ENCODE data around the gene CABP1. TPM values are rescaled to one million over a fixed set of nuclear protein-coding genes. Genes with fewer than 3 reads are reported as not detected.
"Not testable (repeated sequence)": the region's sequence is repeated elsewhere in the genome, so short reads cannot be mapped to it uniquely, and the experiment has no call there.

The CABP1 gene
- 0.83 TPM in 1 of 2 replicates, not detected in the other for total RNA-seq (2014; rRNA removed; shearing (Covaris generic))

DNA sequence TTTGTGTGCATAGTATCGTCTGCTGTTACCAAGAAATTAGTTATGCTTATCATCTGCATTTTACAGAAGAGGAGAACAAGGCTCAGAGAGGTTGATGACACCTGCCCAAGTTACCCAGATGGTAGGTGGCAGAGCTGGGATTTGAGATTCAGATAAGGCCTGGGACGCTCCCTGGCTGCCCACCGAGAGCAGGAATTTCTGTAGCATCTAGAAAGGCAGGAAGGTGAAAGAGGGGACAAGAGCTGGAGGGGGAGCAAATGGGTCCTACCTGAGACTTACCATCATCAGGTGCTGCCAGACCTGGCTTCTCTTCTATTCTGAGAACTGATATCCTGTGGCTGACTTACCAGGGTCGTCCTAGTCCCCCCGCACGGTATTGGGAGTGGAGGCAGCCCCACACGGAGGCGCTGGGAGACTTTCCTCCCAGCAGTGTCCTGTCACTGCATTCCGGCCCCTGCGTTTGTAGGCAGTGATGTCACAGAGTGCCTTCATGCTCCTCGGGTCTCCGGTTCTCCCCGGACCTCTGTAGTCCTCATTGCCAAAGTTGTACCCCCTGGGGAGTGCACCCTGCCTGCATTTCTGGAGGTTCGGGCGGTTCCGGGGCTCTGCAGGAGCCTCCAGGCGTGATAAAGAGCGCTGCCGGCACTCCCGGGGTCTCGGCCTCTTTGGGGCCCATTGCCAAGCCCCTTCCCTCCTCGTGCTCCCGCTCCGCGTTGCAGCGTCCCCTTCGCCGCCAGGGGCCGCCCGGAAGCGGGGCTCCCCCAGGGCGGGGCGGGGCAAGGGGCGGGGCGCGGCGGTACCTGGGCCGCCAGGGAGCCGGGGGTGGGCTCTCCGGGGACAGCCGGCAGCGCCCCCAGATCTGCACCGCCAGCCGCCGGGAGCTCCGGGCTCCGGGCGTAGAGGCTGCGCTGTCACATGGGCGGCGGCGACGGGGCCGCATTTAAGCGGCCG is at the start of gene CABP1:
Gene CABP1 (plus strand): TSS at position 856 of the 951 bp plus-strand sequence. CDS start 60 bp downstream, at position 916.
- DNase-seq (ENCODE audit: low spot score): no peak

GRCh38 chr12:120590741-120591407 is 49.6 kb upstream of the CABP1 start:
- no peak for DNase-seq (ENCODE audit: low spot score)

DNA sequence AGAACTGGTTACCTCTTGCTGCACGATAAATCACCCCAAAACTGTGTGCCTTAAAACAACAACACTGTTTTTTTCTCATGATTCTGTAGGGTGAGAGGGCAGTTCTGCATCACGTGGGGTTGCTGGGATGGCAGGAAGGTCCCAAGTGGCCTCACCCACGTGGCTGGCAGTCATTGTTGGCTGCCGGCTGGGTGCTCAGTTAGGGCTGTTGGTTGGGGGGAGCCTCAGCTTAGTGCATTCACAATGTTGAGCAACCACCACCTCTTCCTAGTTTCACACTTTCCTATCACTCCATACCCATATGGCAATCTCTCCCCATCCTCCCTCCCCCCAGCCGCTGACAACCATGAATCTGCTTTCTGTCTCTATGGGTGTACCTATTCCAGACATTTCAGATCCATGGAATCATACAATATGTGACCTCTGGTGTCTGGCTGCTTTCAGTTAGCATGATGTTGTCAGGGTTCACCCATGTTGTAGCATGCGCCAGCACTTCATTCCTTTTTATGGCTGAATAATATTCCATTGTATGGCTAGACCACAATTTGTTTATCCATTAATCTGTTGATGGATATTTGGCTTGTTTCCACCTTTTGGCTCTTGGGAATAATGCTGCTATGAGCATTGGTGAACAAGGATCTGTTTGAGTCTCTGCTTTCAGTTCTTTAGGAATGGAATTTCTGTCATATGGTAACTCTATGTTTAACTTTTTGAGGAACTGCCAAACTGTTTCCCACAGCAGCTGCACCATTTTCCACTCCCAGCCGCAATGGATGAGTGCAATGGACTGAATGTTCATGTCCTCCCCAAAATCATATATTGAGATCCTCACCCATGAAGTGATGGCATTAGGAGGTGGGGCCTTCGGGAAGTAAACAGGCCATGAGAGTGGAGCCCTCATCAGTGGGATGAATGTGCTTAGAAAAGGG is 48.0 kb upstream of the CABP1 start:
- DNase-seq (ENCODE audit: low spot score): no peak

DNA sequence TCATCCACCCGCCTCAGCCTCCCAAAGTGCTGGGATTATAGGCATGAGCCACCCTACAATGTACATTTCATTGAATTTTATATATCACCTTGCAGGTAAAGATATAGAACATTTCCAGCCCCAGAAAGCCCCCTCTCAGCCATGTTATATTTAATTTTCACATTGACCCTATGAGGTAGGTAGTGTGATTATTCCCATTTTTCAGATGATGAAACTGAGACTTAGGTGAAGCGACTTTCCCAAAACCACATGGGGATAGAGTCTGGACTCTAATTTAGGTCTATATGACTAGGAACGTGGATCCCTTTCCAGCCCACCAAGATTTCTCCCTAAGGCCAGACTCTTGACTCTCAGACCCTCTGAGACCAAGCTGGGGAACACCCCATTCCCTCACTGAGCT is 43.5 kb upstream of the CABP1 start:
- no peak for DNase-seq (ENCODE audit: low spot score)

DNA sequence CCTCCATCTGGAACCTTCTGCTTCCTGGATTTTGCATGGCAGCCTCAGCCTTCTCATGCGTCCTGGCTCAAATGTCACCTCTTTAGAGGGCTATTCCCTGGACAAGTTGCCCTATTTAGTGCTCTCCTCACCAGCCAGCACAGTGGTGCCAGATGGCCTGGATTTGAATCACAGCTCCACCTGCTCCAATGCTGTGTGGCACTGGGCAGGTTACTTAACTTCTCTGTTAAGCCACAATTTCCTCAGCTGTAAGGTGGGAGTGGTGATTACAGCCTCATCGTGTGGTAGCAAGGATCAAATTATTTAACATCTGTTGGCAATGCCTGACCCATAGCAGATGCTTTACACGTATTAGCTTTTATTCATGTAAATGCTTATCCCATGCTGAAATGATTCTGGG is 42.6 kb upstream of the CABP1 start:
- DNase-seq (ENCODE audit: low spot score): no peak

GRCh38 chr12:120598674-120599463 is 41.6 kb upstream of the CABP1 start:
- peak; percentile 72 for DNase-seq (ENCODE audit: low spot score)

- no peak for DNase-seq (ENCODE audit: low spot score)
These were observed 40.5 kb upstream of the CABP1 start for GRCh38 chr12:120599672-120600552.

GRCh38 chr12:120602416-120602815 is 38.0 kb upstream of the CABP1 start:
- not testable (repeated sequence) for DNase-seq (ENCODE audit: low spot score)

GRCh38 chr12:120610560-120610959 is 29.9 kb upstream of the CABP1 start:
- no peak for DNase-seq (ENCODE audit: low spot score)

DNA sequence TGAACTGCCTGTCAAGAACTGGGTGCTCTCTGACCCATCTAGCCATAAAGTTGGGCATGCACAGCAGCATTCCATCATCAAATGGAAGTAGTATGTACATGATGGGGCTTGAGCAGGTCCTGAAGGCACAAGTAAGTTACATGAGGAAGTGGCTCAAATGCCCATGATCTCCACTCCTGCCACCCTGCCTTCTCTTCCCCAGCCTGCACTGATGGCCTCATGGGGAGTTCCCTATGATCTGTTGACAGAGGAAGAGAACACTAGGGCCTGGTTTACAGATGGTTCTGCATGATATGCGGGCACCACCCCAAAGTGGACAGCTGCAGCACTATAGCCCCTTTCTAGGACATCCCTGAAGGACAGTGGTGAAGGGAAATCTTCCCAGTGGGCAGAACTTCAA is 28.9 kb upstream of the CABP1 start:
- not testable (repeated sequence) for DNase-seq (ENCODE audit: low spot score)

GRCh38 chr12:120614848-120615247 is 25.6 kb upstream of the CABP1 start:
- no peak for DNase-seq (ENCODE audit: low spot score)

DNA sequence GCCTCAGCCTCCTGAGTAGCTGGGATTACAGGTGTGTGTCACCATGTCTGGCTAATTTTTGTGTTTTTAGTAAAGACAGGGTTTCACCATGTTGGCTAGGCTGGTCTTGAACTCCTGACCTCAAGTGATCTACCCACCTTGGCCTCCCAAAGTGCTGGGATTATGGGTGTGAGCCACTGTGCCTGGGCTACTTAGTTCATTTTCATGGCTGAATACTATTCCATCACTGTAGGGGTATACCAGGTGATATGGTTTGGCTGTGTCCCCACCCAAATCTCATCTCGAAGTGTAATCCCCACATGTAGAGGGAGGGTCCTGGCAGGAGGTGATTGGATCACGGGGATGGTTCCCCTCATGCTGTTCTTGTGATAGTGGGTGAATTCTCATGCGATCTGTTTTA is 23.2 kb upstream of the CABP1 start:
- not testable (repeated sequence) for DNase-seq (ENCODE audit: low spot score)

GRCh38 chr12:120617767-120618166 is 22.7 kb upstream of the CABP1 start:
- not testable (repeated sequence) for DNase-seq (ENCODE audit: low spot score)

DNA sequence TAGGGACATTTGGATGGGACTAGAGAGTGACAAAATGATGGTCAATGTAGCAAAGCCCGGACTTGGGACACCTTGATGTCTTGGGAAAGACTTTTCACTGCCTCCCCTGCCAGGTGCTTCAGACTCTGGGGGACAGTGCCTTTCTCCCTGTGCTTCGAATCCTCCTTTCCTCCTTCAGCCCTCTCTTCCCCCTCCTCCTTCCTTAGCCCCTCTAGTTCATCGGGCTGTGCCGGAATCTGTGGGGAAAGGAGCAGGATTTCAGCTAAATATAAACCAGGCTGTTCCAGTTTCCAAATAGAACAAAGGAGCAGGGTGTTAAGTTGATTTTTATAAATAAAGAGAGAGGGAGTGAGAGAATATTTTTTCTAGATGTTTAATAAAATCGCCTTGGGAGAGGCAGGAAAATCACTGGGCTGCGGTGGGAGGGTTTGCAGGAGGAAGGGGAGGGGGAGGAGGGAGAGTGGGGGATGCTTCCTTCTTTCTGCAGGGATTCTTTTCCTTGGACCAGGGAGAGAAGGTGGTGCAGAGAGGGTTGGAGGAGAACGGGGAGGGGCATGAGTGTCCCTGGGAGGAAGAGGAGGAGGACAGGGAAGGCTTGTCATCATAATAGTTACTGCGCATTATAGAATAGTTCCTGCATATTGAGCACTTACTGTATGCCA is 21.3 kb upstream of the CABP1 start:
- no peak for DNase-seq (ENCODE audit: low spot score)

GRCh38 chr12:120620624-120621023 is 19.8 kb upstream of the CABP1 start:
- DNase-seq (ENCODE audit: low spot score): no peak

DNA sequence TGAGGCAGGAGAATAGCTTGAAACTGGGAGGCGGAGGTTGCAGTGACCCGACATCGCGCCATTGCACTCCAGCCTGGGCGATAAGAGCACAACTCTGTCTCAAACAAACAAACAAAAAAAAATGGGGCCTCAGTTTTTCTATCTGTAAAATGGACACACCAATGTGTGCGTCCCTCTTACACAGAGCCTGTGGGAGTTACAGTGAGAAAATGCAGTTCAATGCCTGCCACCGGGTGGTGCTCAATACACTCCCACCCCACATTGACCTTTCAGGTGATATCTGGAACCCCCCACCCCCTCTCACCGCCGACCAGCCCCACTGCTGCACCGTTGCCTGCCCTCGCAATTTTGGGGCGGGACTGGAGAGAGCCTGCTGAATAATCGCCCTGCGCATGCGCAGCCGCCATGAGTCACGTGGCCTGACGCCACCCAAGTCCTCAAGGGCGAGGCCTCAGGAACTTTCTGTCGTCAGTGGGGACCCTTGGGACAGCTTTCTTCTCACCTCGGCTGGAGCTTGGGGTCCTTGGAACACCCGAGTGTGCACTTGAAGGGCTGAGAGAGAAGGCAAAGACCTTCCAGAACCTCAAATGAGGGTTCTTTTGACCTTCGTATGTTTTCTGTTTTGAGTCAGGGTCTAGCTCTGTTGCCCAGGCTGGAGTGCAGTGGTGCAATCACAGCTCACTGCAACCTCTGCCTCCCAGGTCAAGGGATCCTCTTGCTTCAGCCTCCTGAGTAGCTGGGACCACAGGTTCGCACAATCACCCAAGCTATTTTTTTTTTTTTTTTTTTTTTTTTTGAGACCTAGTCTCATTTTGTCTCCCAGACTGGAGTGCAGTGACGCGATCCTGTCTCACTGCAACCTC is 14.6 kb upstream of the CABP1 start:
- DNase-seq (ENCODE audit: low spot score): no peak

- no peak for DNase-seq (ENCODE audit: low spot score)
These were observed 11.5 kb upstream of the CABP1 start for GRCh38 chr12:120628919-120629318.
